SK-N-MC (cell line): ENCODE results near the gene CIRBP.

Source experiments
- EZH2 ChIP-seq: fragments of 200-600 bp; sonication (generic); IDR thresholded peaks from one replicate; pipeline ENCODE4 v1.6.1; 2017; ENCODE audit warnings: antibody characterized with exemption
- FOXP2 ChIP-seq: optimal IDR thresholded peaks from 2 replicates; pipeline ENCODE3; 2011; ENCODE audit warnings: mild to moderate bottlenecking, moderate library complexity; ENCODE audit not compliant: insufficient read depth; ENCODE audit errors: extremely low read length, control extremely low read depth
- POLR2AphosphoS5 ChIP-seq: IDR thresholded peaks from 2 replicates; pipeline ENCODE4 v1.6.1; 2012; ENCODE audit warnings: mild to moderate bottlenecking, low read depth, low read length, borderline replicate concordance

DNA sequence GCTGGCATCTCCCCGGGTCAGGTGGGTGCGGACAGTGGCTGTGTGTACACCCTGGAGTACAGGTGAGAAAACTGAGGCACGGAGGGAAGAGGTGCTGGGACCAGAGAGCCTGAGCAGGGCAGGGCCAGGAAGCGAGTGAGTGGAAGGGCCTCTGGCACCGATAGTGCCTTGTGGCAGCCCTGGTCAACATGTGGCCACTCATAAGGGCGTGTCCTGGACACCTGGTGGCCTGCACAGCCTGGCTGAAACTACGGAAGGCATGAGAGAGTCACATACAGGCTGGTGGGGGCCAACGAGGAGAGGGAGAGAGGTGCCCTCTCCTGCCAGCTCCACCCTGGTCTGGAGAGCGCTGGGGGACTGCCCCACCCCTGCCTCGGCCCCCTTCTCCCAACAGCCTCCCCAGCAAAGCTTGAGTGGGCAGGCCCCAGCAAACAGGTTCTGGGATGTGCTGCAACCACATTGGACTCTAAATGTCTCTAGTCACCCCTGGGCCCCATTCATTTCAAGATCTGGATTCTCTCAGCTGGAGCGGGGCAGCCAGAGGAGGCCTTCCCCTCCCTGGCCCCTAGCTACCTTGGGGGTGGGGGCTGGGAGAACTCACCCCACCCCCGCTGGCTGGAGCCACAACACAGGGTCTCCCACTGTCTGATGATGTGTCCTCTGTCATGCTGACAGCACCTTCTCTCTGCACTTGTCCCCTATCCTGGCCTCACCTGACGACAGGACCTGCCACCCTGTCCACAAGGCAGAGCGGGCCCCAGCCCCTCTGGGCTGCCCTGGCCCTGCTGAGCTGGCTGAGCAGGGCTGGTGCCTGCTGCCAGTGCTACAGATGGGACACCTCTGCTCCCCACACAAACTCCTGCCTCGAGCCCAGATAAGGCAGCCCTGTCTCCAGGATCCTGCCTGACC lies 37.1 kb upstream of the CIRBP start:
- no peak for TF ChIP-seq POLR2AphosphoS5
- no peak for TF ChIP-seq EZH2
- TF ChIP-seq FOXP2: no peak
